Measurements from ENCODE around the gene PTPRN2.

The PTPRN2 gene

GRCh38 chr7:157863176-157863575 lies 724.4 kb downstream of the PTPRN2 start:
- DNase-seq: no peak
- in situ Hi-C loops (cut with MboI; ENCODE audit: low pct_unique_long_range_greater_than_20kb, low sequenced_read_pairs): no loop called here

DNA sequence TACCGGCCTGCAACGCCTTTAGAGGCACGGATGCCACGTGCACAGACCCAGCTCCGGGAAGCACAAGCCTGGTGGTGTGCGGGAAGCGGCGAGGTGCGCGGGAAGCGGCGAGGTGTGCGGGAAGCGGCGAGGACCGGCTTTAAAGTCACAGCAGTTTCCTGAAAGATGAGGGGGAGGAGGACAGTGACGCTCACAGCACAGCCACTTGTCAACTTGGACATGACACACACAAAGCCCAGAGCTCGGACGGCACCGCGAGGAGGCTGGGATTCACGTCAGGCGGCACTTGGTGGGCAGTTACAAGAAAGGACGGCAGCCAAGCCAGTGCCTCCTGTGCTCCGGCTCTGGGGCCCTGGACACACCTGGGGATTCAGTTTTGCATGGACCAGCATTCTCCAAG lies 724.9 kb downstream of the PTPRN2 start:
- in situ Hi-C loops (cut with MboI; ENCODE audit: low pct_unique_long_range_greater_than_20kb, low sequenced_read_pairs): no loop called here
- no peak for DNase-seq

DNA sequence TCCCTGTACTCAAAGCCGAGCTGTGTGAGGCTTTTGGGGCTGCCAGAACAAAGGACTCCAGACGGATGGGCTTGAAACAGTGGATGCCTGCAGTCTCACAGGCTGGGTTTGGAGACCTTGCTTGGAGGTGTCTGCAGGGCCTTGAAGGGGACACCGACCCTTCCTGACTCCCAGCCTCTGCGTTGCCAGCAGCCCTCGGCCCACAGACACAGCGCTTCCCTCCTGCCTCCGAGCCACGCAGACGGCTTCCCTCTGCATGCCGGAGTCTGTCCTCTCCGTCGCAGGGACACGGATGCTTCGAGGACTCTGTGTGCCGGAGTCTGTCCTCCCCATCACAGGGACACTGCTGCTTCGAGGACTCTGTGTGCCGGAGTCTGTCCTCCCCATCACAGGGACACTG lies 726.1 kb downstream of the PTPRN2 start:
- no peak for DNase-seq
- in situ Hi-C loops (cut with MboI; ENCODE audit: low pct_unique_long_range_greater_than_20kb, low sequenced_read_pairs): no loop called here

- in situ Hi-C loops (cut with MboI; ENCODE audit: low pct_unique_long_range_greater_than_20kb, low sequenced_read_pairs): no loop called here
- DNase-seq: no peak
These were observed 726.6 kb downstream of the PTPRN2 start for GRCh38 chr7:157861031-157861491.

GRCh38 chr7:157860406-157860805 lies 727.2 kb downstream of the PTPRN2 start:
- in situ Hi-C loops (cut with MboI; ENCODE audit: low pct_unique_long_range_greater_than_20kb, low sequenced_read_pairs): no loop called here
- no peak for DNase-seq

- in situ Hi-C loops (cut with MboI; ENCODE audit: low pct_unique_long_range_greater_than_20kb, low sequenced_read_pairs): no loop called here
- no peak for DNase-seq
These were observed 727.7 kb downstream of the PTPRN2 start for GRCh38 chr7:157859915-157860314.

DNA sequence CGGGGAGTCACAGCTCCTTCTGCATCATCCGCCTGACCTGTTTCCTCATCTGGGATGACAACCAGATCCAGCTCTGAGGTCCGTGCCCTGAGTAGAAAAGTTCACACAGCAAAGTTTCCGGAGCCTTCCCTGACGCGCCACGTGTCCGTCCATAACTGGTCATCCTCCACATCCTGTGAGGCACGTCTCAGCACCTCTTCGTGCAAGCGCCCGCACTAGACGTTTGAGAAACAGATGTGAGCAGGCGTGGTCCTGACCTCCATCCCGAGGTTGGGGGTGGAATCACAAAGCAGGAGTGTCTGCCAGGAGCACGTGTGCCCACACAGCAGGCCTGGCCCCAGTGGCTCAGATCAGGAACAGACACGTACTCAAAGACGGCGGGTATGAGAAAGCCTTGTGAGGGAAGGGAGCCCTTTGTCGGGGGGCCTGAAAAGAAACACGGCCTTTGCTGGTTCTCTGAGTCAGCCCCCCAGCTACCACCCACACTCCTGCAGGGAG lies 730.0 kb downstream of the PTPRN2 start:
- no peak for DNase-seq
- in situ Hi-C loops (cut with MboI; ENCODE audit: low pct_unique_long_range_greater_than_20kb, low sequenced_read_pairs): no loop called here

DNA sequence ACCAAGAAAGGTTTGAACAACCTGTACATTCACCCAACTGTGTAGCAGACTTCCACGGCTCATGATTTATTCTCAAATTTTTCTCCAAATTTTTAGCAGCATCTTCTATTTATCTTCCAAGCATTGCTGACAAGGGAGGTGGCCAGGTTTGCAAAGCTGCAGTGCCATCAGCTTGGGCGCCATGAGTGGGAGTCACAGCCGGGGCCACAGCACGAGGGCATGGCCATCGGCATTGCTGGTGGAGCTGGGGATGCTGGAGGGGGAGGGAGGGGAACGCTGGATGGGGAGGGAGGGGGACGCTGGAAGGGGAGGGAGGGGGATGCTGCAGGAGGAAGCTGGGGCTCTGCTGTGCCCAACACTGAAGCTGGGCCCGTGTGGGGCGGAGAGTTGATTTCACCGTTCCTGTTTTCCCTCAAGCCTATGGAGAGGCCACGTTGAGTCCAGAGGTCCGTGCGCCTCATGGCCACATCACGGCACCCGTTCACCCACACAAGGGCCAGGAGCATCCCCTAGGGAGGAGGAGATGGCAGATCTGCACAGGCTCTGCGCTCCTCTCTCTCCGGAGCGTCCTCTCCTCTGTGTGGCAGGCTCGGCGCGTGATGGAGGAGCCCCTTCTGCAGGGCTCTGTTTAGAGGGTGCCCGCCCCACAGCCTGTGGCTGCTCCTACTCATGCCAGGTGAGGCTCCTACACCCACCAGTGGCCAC lies 730.6 kb downstream of the PTPRN2 start:
- in situ Hi-C loops (cut with MboI; ENCODE audit: low pct_unique_long_range_greater_than_20kb, low sequenced_read_pairs): no loop called here
- DNase-seq: no peak

- in situ Hi-C loops (cut with MboI; ENCODE audit: low pct_unique_long_range_greater_than_20kb, low sequenced_read_pairs): no loop called here
- DNase-seq: no peak
These were observed 732.0 kb downstream of the PTPRN2 start for GRCh38 chr7:157855452-157856213.

DNA sequence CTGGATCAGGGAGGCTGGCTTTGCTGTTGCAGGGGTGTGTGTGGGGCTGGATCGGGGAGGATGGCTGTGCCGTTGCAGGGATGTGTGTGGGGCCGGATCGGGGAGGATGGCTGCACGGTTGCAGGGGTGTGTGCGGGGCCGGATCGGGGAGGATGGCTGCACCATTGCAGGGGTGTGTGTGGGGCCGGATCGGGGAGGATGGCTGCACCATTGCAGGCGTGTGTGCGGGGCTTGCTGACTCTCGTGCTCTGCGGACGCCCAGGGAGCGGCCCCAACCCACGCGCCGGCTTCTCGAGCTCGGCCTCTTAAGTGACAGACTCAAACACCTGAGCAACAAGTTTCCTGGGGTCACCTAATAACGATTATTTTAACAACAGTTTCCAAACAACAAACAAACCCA lies 732.6 kb downstream of the PTPRN2 start:
- in situ Hi-C loops (cut with MboI; ENCODE audit: low pct_unique_long_range_greater_than_20kb, low sequenced_read_pairs): no loop called here
- DNase-seq: no peak

DNA sequence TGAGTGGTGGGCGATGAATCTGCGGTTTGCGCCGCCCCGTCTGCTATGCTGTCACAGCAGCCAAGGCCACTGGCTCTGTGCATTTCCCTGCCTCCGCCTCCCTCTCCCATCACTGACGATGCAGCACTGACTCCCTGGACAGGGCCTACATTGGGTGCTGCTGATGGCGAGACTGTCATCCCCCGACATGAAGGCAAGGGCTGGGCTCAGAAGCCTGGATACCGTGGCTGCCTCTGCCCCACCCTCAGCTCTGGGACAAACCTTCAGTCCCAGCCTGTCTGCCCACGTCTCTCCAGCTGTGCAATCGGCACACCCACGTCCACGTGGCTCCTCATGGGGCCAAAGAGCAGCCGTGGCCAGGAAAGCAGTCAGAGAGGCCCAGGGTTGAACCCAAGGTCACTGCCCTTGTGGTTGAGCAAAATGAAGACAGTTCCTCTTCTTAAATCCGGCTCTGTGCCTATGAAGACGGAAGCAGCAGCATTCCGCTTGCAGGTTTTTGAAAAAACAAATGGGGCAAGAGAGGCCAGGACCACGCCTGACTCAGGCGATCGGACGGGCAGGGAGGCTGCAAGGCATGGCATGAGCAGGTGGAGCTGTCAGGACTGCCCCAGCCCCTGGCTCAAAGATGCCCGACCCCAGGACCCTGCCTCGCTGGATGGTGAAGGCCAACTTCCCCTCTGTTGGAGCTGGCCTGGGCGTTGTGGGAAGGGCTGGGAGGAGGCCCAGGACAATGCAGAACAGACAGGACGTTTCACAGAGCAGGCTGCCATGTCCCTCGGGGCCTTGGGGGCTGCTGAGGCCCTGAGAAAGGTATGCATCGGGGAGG lies 733.3 kb downstream of the PTPRN2 start:
- in situ Hi-C loops (cut with MboI; ENCODE audit: low pct_unique_long_range_greater_than_20kb, low sequenced_read_pairs): no loop called here
- peak; percentile 88 for DNase-seq

GRCh38 chr7:157853789-157854065 lies 733.9 kb downstream of the PTPRN2 start:
- no peak for DNase-seq
- in situ Hi-C loops (cut with MboI; ENCODE audit: low pct_unique_long_range_greater_than_20kb, low sequenced_read_pairs): no loop called here

DNA sequence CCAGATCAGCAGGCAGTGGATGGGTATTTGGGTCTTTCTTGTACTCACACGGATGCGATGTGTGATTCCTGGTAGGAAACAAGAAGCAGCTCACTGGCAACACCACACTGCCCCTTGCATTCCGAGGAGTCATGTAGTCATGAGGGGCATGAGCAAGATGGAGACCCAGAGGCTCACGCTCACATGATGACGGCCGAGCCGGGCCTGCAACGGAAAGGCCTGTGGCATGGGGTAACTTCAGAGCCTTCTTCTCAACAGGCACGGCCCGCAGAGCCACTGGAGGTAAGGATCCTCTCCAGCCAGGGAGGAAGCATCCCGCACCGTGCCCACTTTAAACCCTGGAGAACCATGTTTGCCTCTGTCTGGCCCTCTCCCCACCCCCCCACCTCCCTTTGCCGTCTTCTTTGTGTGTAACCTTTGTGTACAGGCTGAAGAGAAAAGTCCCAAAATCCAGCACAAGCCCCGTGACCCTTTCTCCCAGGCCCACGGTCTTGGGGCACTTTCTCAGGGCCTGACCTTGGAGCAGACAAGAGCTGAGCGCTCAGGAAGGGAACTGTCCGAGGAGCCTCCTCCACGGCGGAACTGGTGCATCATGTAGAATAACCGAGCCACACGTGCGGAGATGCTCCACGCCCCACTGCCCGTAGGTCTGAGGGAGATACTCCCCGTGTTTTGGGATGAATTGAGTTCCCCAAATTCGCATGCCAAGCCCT lies 734.4 kb downstream of the PTPRN2 start:
- DNase-seq: no peak
- in situ Hi-C loops (cut with MboI; ENCODE audit: low pct_unique_long_range_greater_than_20kb, low sequenced_read_pairs): no loop called here

- in situ Hi-C loops (cut with MboI; ENCODE audit: low pct_unique_long_range_greater_than_20kb, low sequenced_read_pairs): no loop called here
- DNase-seq: peak; percentile 19
These were observed 736.0 kb downstream of the PTPRN2 start for GRCh38 chr7:157851501-157852067.

DNA sequence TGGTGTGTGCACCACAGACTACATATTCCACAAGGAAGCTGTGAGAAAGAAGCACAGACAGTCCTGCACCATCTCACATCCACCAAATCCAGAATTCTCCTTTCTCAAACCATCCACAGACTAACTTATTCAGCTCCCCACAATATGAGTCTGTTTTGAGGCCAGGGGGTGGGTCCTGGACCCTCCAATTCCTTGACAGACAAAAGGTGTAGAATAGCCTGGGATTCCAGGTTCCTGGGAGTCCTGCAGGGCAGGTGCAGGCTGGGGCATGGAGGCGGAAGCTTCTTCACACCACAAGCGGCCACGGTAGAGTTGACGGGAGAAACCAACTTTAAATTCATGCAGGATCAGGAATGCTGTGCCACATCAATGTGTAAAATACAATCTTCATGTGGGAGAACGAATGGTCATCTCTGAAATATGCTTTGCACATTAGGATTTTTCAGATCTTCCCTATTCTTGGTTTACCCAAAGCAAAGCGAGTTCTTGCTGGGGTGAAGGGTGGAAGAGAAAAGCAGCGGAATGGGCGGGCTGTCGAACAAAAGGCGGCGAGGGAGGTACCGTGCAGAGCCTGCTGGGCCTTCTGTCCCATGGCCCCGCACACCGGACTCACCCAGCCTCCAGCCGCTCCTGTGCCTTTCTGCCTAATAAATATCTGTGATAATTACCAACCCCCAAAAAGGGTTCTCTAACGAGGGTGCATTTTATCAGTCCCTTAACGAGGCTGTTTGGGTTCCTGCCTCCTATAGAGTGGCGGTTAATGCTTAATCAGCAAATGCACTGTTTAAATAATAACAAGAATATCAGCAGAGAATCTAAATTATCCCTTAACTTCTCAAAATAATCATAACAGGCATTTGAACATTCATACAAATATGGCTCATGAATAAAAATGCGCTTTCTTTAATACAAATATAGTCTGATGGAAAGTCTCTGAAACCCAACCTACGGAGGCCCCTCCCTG lies 736.9 kb downstream of the PTPRN2 start:
- DNase-seq: no peak
- in situ Hi-C loops (cut with MboI; ENCODE audit: low pct_unique_long_range_greater_than_20kb, low sequenced_read_pairs): no loop called here

DNA sequence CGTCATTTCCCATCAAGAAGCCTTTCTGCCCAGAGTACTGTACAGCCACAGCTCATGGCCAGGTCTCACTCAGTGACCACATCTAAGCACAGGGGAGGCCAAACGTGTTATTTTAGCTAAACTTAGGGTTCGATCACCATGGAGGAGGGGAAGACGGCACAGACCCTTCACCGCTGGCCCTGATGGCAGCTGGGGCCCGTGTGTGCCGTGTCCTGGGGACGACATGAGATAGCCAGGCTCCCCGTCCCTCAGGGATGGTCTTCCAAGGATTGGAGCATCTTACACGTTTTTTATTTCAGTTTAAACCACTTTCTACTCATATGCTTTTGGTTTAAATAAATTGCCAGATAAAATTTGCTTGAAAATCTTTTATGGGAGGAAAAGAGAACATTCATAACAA lies 737.9 kb downstream of the PTPRN2 start:
- no peak for DNase-seq
- in situ Hi-C loops (cut with MboI; ENCODE audit: low pct_unique_long_range_greater_than_20kb, low sequenced_read_pairs): no loop called here

GRCh38 chr7:157849341-157849596 lies 738.4 kb downstream of the PTPRN2 start:
- DNase-seq: no peak
- in situ Hi-C loops (cut with MboI; ENCODE audit: low pct_unique_long_range_greater_than_20kb, low sequenced_read_pairs): no loop called here
